ENCODE measurements around the gene SRC. TPM values are rescaled to one million over a fixed set of nuclear protein-coding genes. Genes with fewer than 3 reads are reported as not detected.

Gene SRC
- total RNA-seq, 4 donors from 2014 or later: 23.4 to 36.9 (median 29.0) TPM

DNA sequence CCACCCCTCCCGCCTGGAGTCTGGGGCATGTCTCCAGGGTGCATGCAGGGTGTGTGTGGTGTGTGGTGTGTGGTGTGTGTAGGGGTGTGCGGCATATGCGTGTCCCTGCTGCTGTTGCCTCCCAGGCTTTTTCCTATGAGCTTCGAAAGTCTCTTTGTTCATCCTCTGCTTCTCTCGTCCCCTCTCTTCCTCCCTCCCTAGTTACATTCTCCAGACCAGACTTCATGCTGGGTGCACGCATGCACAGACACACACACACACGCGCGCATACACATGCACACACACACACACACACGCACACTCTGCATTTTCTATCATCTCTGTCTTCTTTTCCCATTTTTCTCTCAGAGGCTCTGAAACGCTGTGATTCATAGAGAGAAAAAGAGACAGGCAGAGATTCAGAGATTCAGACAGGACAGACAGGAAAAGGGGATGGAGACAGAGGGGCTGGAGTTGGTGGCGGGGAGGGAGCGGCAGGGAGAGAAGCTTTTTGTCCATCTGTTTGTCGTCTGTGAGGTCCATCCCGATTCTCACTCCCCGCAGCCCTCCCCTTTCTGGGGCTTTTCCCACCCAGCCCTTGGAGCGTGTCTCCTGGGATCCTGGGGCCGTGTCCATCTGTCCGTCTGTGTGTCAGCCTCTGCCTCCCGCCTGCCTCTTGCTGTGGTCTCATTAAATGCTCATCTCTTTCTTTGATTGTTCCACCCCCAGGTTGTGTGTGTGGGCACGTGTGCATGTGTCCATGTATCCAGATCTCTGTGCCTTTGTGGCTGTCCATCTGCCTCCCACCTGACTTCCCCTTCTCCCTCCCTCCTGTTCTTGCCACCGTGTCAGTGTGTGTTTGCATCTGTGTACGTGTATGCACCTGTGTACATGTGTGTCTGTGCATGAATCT, 62.6 kb downstream of the SRC start:
- TF ChIP-seq EP300 (IDR thresholded peaks at IDR 0.05) (no peak), POLR2A (IDR thresholded peaks at IDR 0.05) (no peak), CTCF (IDR thresholded peaks at IDR 0.05) (no peak)
- H3K36me3 ChIP-seq: peaks cover 0 to 12% (median 0%) of the 10 kb centered on the region in 3 donors
- peaks cover 0 to 41% of the 10 kb centered on the region in 2 donors for H3K27me3 ChIP-seq

DNA sequence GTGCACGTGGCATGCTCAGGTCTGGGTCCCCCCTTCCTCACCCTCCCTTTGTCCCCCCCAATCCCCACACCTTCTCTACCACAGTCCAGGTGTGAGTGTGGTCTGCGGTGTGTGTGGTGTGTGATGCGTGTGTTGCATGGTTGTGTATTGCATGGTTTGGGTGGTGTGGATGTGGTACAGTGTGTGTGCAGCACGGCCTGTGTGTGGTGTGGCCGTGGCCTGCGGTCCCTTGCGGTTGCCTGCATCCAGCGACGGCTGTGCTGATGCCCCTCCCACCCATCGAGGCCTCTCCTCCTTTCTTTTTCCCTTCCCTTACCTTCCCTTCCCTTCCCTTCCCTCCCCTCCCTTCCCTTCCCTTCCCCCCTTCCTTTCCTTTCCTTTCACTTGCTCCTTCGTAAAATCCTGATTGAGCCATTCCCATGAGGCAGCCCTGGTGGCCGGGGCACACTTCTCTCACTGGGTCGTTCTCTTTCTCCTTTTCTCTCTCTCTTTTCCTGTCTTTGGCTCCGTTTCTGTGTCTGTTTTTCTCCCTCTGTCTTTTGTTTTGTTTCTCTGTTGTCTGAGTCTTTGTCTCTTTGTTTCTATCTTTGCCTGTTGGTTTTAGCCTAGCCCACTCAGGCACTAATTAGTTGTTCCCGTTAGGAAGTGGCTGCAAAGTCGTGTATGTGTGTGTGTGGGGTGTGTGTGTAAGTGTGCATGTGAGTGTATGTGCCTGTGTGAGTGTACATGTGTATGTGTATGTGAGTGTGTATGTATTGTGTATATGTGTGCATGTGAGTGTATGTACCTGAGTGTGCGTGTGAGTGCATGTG, 65.7 kb downstream of the SRC start:
- peak overlapping the region in 2 of 4 donors; percentile 39 to 45 for H3K4me3 ChIP-seq

More for the DNA sequence above, 62.6 kb downstream of the SRC start:
- DNase-seq (ENCODE audit: low spot score in 2 of 2): no peak
- Histone ChIP-seq H3K4me3 (no peak overlapping the region), H3K9me3 (no peaks in the 10 kb centered on the region), H3K27ac (no peak overlapping the region), H3K4me1 (peaks cover 0 to 47% (median 2%) of the 10 kb centered on the region in 4 donors)
- WGBS, 2 donors: 19 to 20% methylated on average over 23 of the region's 23 CpGs

DNA sequence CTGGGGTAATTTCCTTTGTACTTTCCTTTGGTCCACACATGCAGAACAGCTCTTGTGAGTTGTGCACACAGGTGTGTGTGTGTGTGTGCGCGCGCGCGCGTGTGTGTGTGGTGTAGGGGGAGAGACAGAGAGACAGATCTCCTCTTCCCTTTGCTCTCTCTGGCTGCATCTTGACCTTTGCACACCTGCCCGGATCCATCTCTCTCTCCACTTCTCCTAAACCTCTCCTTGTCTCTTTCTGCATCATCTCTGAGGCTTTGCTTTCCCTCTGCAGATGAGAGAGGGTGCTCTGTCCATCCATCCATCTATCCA, 67.0 kb downstream of the SRC start:
- Histone ChIP-seq H3K9me3 (no peaks in the 10 kb centered on the region), H3K27ac (no peak overlapping the region), H3K4me1 (peaks cover 0 to 28% (median 2%) of the 10 kb centered on the region in 4 donors), H3K36me3 (no peaks in the 10 kb centered on the region), H3K4me3 (no peak overlapping the region), H3K27me3 (peaks cover 0 to 74% of the 10 kb centered on the region in 2 donors)
- 71 to 76% methylated on average over 7 of the region's 7 CpGs for WGBS, 2 donors
- TF ChIP-seq POLR2A (IDR thresholded peaks at IDR 0.05) (no peak), CTCF (IDR thresholded peaks at IDR 0.05) (no peak), EP300 (IDR thresholded peaks at IDR 0.05) (no peak)
- no peak for DNase-seq (ENCODE audit: low spot score in 2 of 2)

More for the DNA sequence above, 65.7 kb downstream of the SRC start:
- WGBS, 2 donors: 15 to 22% methylated on average over 17 of the region's 17 CpGs
- no peak for DNase-seq (ENCODE audit: low spot score in 2 of 2)
- TF ChIP-seq POLR2A (IDR thresholded peaks at IDR 0.05) (no peak), EP300 (IDR thresholded peaks at IDR 0.05) (no peak), CTCF (IDR thresholded peaks at IDR 0.05) (no peak)
- H3K27me3 ChIP-seq: peaks cover 0 to 71% of the 10 kb centered on the region in 2 donors
- H3K9me3 ChIP-seq: no peaks in the 10 kb centered on the region
- no peak overlapping the region for H3K27ac ChIP-seq
- peaks cover 0 to 39% (median 2%) of the 10 kb centered on the region in 4 donors for H3K4me1 ChIP-seq
- H3K36me3 ChIP-seq: no peaks in the 10 kb centered on the region

DNA sequence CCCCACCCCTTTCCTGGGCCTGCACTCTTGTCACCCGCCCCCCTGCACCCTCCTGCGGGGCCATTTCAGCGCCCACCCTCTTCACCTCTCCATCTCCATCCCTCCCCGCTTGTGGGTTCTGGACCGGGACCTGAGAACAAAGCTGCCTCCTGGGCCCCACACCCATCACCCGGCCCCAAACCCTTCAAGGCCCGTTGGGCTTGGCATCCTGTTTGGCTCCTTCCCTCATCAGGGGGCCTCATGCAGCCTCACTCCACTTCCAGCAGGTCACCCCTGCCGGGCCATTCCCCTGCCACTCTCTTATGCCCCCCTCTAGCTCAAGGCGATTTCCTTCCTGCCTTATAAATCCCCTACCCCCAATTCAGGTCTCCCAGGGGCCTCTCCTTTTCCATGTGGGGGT, 67.4 kb downstream of the SRC start:
- TF ChIP-seq EP300 (IDR thresholded peaks at IDR 0.05) (no peak), POLR2A (IDR thresholded peaks at IDR 0.05) (no peak), CTCF (IDR thresholded peaks at IDR 0.05) (no peak)
- no peak overlapping the region for H3K27ac ChIP-seq
- no peak overlapping the region for H3K4me3 ChIP-seq
- WGBS, 2 donors: 72 to 73% methylated on average over 9 of the region's 9 CpGs
- H3K36me3 ChIP-seq: no peaks in the 10 kb centered on the region
- peaks cover 0 to 24% (median 2%) of the 10 kb centered on the region in 4 donors for H3K4me1 ChIP-seq
- H3K27me3 ChIP-seq: peaks cover 0 to 74% of the 10 kb centered on the region in 2 donors
- no peaks in the 10 kb centered on the region for H3K9me3 ChIP-seq
- DNase-seq (ENCODE audit: low spot score in 2 of 2): no peak

Data from tibial nerve (tissue), 4 donors.